Breast epithelium (tissue), 4 donors: ENCODE results near the gene BPHL. TPM values are rescaled to one million over a fixed set of nuclear protein-coding genes. Genes with fewer than 3 reads are reported as not detected.
A peak's percentile ranks its signal among the peaks of the same experiment; 100 is the strongest.
"Not testable (repeated sequence)": the region's sequence is repeated elsewhere in the genome, so short reads cannot be mapped to it uniquely, and the experiment has no call there.

ENCODE experiments used
- DNase-seq, 2 donors: peaks; one replicate each; pipeline ENCODE4 v3.0.0-alpha.2; 2019; ENCODE audit warnings: low spot score in 2 of 2
- H3K27ac ChIP-seq, 2 donors: fragments of 200-600 bp; sonication (generic) in 1 of 2; one replicate each; pipeline ENCODE4 v1.5.1; 2016 to 2019; ENCODE audit warnings: mild to moderate bottlenecking in 1 of 2
- H3K27me3 ChIP-seq, 2 donors: fragments of 200-600 bp; sonication (generic) in 1 of 2; one replicate each; pipeline versions ENCODE4 v1.5.1 to v1.6.0; 2017 to 2019; ENCODE audit warnings: control low read depth in 1 of 2, mild to moderate bottlenecking in 1 of 2
- H3K36me3 ChIP-seq: fragments of 200-600 bp; one replicate; pipeline ENCODE4 v1.5.1; 2019
- H3K4me1 ChIP-seq, 2 donors: fragments of 200-600 bp; sonication (generic); one replicate each; pipeline ENCODE4 v1.5.1; 2016 to 2019; ENCODE audit warnings: control low read depth in 1 of 2
- H3K4me3 ChIP-seq, 3 donors: fragments of 200-600 bp; sonication (generic); 1 replicate in 2 of 3; 2 replicates in 1 of 3; pipeline ENCODE4 v1.5.1; 2016 to 2019; ENCODE audit warnings: mild to moderate bottlenecking in 3 of 3, moderate library complexity in 2 of 3
- H3K9me3 ChIP-seq, 2 donors: fragments of 200-600 bp; sonication (generic) in 1 of 2; one replicate each; pipeline ENCODE4 v1.5.1; 2016 to 2019; ENCODE audit warnings: control low read depth in 1 of 2
- POLR2A ChIP-seq: fragments of 450-650 bp; IDR thresholded peaks from one replicate; pipeline ENCODE4 v1.6.1; 2016; ENCODE audit warnings: antibody characterized with exemption, mild to moderate bottlenecking, moderate library complexity
- POLR2AphosphoS5 ChIP-seq, 3 donors: sonication (generic); formaldehyde crosslinking; IDR thresholded peaks; one replicate each; pipeline ENCODE4 v1.6.1; 2017; ENCODE audit warnings: antibody characterized with exemption in 3 of 3
- intact Hi-C: fragments of 100-400 bp; cut with DNase I; formaldehyde crosslinking; loops from one replicate; pipeline ENCODE4 v1.15.1; 2023; ENCODE audit warnings: low total_unique reads
- total RNA-seq, 3 donors: library from RNA; depleted of rRNA; stranded (reverse); fragments of >200 nt; gene quantifications; one replicate each; pipeline ENCODE4 v1.1.0, GENCODE V29; 2016
- TF ChIP-seq, protein P1 (sequence below), 3 donors: fragments of 450-650 bp; IDR thresholded peaks; one replicate each; pipeline ENCODE4 v1.5.1; 2016 to 2017; ENCODE audit warnings: antibody characterized with exemption in 3 of 3, mild to moderate bottlenecking in 3 of 3, moderate library complexity in 3 of 3

BPHL gene
- total RNA-seq, 3 donors from 2014 or later = 15.4 to 19.4 (median 19.3) TPM

DNA sequence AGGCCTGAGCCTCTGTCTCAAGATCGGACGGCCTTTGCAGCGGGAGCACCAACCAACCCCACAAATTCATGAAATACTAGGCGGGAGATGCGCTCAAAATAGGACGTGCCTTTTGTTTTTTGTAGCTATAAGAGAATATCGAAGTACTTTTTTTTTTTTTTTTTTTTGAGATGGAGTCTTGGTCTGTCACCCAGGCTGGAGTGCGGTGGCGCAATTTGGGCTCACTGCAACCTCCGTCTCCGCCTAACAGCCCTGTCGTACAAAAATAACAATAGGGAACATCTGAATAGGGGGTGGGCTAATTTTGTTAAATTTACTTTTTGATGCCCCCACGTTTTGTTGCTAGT is 44.7 kb downstream of the BPHL start:
- no peak for TF ChIP-seq POLR2AphosphoS5 (IDR thresholded peaks at IDR 0.05)
- no peak for TF ChIP-seq POLR2A
- TF ChIP-seq, protein P1, sequence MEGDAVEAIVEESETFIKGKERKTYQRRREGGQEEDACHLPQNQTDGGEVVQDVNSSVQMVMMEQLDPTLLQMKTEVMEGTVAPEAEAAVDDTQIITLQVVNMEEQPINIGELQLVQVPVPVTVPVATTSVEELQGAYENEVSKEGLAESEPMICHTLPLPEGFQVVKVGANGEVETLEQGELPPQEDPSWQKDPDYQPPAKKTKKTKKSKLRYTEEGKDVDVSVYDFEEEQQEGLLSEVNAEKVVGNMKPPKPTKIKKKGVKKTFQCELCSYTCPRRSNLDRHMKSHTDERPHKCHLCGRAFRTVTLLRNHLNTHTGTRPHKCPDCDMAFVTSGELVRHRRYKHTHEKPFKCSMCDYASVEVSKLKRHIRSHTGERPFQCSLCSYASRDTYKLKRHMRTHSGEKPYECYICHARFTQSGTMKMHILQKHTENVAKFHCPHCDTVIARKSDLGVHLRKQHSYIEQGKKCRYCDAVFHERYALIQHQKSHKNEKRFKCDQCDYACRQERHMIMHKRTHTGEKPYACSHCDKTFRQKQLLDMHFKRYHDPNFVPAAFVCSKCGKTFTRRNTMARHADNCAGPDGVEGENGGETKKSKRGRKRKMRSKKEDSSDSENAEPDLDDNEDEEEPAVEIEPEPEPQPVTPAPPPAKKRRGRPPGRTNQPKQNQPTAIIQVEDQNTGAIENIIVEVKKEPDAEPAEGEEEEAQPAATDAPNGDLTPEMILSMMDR (IDR thresholded peaks at IDR 0.05) = no peak

DNA sequence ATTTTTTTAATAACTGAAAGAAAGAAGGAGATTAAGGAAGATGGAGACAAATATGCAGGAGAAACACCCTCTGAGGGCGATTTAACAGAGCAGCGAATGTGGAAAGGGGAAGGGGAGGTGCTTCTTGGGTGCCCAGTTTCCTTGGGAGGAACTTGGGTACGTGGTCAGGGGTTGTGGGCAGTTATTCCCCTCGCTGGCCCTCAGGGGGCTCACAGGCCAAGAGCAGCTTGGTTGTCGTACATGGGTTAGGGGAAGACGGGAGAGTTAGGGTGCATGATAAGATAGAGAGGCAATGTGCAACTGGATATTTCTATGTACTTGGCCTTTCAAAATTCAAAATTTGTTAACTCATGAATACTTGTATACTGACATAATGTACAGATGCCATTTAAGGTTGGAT is 45.9 kb downstream of the BPHL start:
- H3K36me3 ChIP-seq = no peaks in the 10 kb centered on the region
- H3K4me3 ChIP-seq = no peak overlapping the region
- DNase-seq = no peak
- intact Hi-C loops = no loop called here
- TF ChIP-seq, protein P1 (IDR thresholded peaks at IDR 0.05) = no peak
- TF ChIP-seq POLR2A (no peak), POLR2AphosphoS5 (IDR thresholded peaks at IDR 0.05) (no peak)
- no peaks in the 10 kb centered on the region for H3K9me3 ChIP-seq
- H3K27ac ChIP-seq = no peak overlapping the region
- no peaks in the 10 kb centered on the region for H3K27me3 ChIP-seq
- H3K4me1 ChIP-seq = no peaks in the 10 kb centered on the region

More for the DNA sequence above, 44.7 kb downstream of the BPHL start:
- H3K36me3 ChIP-seq = no peaks in the 10 kb centered on the region
- H3K4me3 ChIP-seq = peak overlapping the region; percentile 76 to 93 (median 79)
- intact Hi-C loops = no loop called here
- H3K27me3 ChIP-seq = no peaks in the 10 kb centered on the region
- no peak for DNase-seq
- H3K4me1 ChIP-seq = peaks cover 0 to 4% of the 10 kb centered on the region in 2 donors
- H3K27ac ChIP-seq = peak overlapping the region; percentile 91 to 97
- H3K9me3 ChIP-seq = no peaks in the 10 kb centered on the region

DNA sequence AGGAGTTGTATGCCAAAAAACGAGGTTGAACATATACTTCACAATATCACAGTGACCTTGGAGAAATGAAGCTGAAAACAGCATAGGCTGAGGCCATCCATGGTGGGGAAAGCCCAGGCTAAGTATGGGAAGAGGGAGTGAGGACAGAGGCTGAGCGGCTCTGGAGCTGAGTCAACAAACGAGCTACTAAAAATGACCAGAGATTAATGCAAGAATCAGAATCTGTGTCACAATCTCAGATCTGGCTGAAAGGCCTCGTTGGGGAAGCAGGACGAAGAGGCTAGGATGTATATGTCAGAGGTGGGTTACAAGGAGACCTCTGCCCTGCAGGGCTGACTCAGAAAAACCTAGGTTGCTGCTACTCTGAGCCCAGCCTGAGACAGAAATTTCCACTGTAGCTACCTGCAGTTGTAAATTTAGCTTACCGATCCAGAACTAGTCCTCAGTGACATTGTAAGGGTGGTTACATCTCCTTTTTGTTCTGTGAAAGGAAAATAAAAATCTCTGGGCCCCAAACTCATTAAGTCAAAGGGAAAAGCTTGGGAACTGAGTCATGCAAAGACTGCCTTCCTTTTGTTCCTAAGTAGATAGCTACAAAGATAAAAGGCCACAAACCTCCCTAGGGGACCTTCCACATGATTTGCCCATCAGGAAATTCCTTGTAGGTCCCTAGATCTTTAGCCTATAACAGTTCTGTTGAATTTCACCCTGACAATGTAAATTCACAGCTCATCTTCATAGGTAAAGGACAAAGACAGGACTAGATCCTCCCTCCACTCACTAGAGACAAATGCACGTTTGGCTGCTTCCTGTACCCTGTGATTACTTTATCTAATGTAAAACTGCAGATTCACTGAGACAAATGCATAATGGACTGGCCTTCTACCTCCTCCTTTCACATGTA is 47.4 kb downstream of the BPHL start:
- Histone ChIP-seq H3K4me1 (no peaks in the 10 kb centered on the region), H3K27ac (no peak overlapping the region), H3K36me3 (no peaks in the 10 kb centered on the region), H3K4me3 (no peak overlapping the region), H3K27me3 (no peaks in the 10 kb centered on the region), H3K9me3 (no peaks in the 10 kb centered on the region)
- intact Hi-C loops = no loop called here
- no peak for DNase-seq
- TF ChIP-seq POLR2A = no peak
- no peak for TF ChIP-seq POLR2AphosphoS5 (IDR thresholded peaks at IDR 0.05)
- TF ChIP-seq, protein P1 (IDR thresholded peaks at IDR 0.05) = no peak

DNA sequence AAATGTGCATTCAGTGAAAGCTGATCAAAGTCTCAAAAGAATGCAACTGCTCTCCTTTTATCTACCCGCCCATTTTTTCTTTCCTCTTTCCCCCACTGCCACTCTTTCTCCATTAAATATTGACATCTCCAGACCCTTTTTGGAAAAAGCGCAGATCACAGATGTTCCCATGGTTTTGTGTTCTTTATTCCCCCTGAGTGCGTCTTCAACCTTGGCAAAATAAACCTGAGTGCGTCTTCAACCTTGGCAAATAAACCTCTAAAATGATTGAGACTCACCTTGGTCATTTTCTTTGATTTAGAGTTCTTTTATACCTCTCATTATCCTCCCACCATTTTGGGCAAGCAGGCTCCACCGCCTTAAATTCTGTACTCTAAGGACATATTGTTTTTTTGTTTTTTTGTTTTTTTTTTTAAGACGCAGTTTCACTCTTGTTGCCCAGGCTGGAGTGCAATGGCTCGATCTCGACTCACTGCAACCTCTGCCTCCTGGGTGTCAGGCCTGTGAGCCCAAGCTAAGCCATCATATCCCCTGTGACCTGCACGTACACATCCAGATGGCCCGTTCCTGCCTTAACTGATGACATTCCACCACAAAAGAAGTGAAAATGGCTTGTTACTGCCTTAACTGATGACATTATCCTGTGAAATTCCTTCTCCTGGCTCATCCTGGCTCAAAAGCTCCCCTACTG is 48.2 kb downstream of the BPHL start:
- intact Hi-C loops, H3K9me3 ChIP-seq, DNase-seq, H3K27me3 ChIP-seq, H3K4me3 ChIP-seq, H3K4me1 ChIP-seq, H3K36me3 ChIP-seq, H3K27ac ChIP-seq: not testable (repeated sequence)

DNA sequence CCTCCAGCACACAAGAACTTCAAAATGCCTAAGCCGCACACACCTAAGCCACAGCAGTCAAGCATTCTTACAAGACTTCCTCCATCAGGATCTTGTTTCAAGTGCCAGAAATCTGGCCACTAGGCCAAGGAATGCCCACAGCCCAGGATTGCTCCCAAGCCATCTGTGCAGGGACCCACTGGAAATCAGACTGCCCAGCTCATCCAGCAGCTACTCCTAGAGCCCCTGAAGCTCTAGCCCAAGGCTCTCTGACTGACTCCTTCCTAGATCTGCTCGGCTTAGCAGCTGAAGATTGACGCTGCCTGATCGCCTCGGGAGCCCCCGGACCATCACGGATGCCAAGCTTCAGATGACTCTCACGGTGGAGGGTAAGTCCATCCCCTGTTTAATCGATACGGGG is 49.5 kb downstream of the BPHL start:
- H3K4me1 ChIP-seq, H3K27me3 ChIP-seq, DNase-seq, H3K27ac ChIP-seq, intact Hi-C loops, H3K36me3 ChIP-seq, H3K4me3 ChIP-seq, H3K9me3 ChIP-seq: not testable (repeated sequence)

DNA sequence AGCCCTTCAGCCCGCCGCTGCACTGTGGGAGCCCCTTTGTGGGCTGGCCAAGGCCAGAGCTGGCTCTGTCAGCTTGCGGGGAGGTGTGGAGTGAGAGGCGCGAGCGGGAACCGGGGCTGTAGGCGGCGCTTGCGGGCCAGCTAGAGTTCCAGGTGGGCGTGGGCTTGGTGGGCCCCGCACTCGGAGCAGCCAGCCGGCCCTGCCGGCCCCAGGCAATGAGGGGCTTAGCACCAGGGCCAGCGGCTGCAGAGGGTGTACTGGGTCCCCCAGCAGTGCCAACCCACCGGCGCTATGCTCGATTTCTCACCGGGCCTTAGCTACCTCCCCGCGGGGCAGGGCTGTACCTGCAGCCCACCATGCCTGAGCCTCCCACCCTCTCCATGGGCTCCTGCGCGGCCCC is 52.2 kb downstream of the BPHL start:
- H3K9me3 ChIP-seq, H3K27ac ChIP-seq, H3K4me1 ChIP-seq, H3K36me3 ChIP-seq, H3K4me3 ChIP-seq, DNase-seq, H3K27me3 ChIP-seq, intact Hi-C loops: not testable (repeated sequence)

DNA sequence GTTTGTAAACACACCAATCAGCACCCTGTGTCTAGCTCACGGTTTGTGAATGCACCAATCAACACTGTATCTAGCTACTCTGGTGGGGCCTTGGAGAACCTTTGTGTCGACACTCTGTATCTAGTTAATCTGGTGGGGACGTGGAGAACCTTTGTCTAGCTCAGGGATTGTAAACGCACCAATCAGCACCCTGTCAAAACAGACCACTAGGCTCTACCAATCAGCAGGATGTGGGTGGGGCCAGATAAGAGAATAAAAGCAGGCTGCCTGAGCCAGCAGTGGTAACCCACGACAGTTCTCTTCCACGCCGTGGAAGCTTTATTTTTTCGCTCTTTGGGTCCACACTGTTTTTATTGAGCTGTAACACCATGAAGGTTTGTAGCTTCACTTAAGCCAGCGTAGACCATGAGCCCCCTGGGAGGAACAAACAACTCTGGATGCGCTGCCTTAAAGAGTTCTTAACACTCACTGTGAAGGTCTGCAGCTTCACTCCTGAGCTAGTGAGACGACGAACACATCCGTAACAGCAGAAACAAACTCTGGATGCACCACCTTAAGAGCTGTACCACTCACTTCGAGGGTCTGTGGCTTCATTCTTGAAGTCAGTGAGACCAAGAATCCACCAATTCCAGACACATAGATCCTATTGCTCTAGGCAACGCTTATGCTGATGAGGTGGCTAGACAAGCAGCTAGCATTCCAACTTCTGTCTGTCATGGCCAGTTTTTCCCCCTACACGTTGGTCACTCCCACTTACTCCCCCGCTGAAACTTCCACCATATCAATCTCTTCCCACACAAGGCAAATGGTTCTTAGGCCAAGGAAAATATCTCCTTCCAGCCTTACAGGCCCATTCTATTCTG is 53.0 kb downstream of the BPHL start:
- H3K27me3 ChIP-seq, DNase-seq, H3K27ac ChIP-seq, H3K36me3 ChIP-seq, H3K4me1 ChIP-seq, H3K4me3 ChIP-seq, H3K9me3 ChIP-seq, intact Hi-C loops: not testable (repeated sequence)

DNA sequence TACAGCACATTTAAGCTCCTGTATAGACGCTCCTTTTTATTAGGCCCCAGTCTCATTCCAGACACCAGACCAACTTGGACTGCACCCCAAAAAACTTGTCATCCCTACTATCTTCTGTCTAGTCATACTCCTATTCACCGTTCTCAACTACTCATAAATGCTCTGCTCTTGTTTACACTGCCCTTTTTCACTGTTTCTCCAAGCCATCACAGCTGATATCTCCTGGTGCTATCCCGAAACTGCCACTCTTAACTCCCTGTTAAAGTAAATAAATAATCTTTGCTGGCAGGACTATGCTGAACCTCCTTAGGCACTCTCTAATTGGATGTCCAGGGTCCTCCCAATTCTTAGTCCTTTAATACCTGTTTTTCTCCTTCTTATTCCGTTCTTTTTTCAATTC is 54.3 kb downstream of the BPHL start:
- intact Hi-C loops, H3K9me3 ChIP-seq, H3K4me3 ChIP-seq, H3K27me3 ChIP-seq, H3K27ac ChIP-seq, H3K4me1 ChIP-seq, H3K36me3 ChIP-seq, DNase-seq: not testable (repeated sequence)

DNA sequence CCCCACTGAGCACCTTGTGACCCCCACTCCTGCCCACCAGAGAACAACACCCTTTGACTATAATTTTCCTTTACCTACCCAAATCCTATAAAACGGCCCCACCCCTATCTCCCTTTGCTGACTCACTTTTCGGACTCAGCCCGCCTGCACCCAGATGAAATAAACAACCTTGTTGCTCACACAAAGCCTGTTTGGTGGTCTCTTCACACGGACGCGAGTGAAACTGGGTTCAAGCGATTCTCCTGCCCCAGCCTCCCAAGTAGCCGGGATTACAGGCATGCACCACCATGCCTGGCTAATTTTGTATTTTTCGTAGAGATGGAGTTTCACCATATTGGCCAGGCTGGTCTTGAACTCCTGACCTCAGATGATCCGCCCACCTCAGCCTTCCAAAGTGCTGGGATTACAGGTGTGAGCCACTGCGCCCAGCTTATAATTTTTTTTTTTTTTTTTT is 55.2 kb downstream of the BPHL start:
- H3K27ac ChIP-seq = not testable (repeated sequence)

More for the DNA sequence above, 55.2 kb downstream of the BPHL start:
- H3K9me3 ChIP-seq, H3K4me3 ChIP-seq, intact Hi-C loops, H3K27me3 ChIP-seq, H3K4me1 ChIP-seq, H3K36me3 ChIP-seq, DNase-seq: not testable (repeated sequence)
